Measurements from ENCODE around the gene SORCS1. TPM values are rescaled to one million over a fixed set of nuclear protein-coding genes. Genes with fewer than 3 reads are reported as not detected.

SORCS1 gene
- total RNA-seq, 1 donor from 2014 or later, result 0.23 TPM

DNA sequence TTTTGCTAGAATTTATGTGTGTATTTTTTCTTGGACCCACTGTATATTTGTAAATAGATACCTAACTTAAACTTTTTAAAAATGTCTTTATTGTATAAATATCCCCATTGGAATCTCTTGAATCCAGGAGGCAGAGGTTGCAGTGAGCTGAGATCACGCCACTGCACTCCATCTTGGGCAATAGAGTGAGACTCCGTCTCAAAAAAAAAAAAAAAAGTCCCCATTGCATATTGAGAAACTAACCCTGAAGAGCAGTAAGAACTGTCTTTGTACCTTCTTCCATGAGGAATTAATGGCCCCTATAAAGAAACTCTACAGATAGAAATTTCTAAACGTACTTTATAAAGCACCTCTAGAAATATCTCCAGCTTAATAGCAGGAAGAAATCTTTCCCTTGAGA, 504.0 kb downstream of the SORCS1 start:
- no peaks in the 10 kb centered on the region for H3K36me3 ChIP-seq
- no peaks in the 10 kb centered on the region for H3K9me3 ChIP-seq
- H3K27ac ChIP-seq, result no peak overlapping the region
- TF ChIP-seq, protein P1, sequence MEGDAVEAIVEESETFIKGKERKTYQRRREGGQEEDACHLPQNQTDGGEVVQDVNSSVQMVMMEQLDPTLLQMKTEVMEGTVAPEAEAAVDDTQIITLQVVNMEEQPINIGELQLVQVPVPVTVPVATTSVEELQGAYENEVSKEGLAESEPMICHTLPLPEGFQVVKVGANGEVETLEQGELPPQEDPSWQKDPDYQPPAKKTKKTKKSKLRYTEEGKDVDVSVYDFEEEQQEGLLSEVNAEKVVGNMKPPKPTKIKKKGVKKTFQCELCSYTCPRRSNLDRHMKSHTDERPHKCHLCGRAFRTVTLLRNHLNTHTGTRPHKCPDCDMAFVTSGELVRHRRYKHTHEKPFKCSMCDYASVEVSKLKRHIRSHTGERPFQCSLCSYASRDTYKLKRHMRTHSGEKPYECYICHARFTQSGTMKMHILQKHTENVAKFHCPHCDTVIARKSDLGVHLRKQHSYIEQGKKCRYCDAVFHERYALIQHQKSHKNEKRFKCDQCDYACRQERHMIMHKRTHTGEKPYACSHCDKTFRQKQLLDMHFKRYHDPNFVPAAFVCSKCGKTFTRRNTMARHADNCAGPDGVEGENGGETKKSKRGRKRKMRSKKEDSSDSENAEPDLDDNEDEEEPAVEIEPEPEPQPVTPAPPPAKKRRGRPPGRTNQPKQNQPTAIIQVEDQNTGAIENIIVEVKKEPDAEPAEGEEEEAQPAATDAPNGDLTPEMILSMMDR (IDR thresholded peaks at IDR 0.05), result no peak
- H3K27me3 ChIP-seq, result no peaks in the 10 kb centered on the region
- ATAC-seq (no peak), DNase-seq (no peak)
- intact Hi-C loops (cut with DNase I), result no loop called here
- H3K4me1 ChIP-seq, result no peaks in the 10 kb centered on the region
- no peak overlapping the region for H3K4me3 ChIP-seq

DNA sequence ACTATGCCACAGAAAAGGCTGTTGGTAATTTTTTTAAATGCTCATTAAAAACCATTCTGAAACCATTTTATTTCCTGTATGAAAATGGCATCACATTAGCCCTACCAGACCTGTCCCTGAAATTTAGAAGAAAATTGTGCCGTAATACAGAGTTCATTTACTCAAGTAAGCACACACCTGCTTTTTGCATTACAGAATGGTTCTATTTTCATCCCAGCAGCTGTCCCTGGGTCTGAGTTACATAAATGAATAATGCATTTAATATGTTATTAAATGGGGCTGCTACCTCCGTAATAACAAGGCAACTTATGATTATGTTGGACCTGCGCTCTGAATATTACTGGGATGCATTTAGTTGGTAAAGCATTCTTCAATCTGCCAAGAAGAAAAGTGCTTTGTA, 508.9 kb downstream of the SORCS1 start:
- Histone ChIP-seq H3K27ac (no peak overlapping the region), H3K4me1 (no peaks in the 10 kb centered on the region), H3K4me3 (no peak overlapping the region), H3K36me3 (no peaks in the 10 kb centered on the region), H3K27me3 (no peaks in the 10 kb centered on the region), H3K9me3 (no peaks in the 10 kb centered on the region)
- intact Hi-C loops (cut with DNase I), result no loop called here
- ATAC-seq, result no peak
- TF ChIP-seq, protein P1 (IDR thresholded peaks at IDR 0.05), result no peak
- DNase-seq, result no peak

DNA sequence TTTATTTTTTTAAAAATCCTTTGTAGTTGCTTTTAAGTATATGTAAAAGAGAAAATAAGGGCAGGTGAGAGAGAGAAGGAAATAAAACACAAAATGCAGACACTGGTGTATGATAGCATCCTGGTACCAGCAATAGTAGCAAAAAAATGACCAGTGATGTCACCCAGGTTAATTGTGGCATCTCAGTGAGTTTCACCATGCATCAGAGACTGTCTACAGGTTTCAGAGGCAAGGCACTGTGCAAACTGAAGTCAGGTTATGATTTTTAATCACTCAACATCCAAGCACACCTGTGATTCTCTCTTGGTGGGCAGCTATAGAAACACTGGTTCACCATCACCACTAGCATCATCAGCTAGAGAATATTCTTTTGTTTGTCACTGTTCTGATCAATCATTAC, 509.3 kb downstream of the SORCS1 start:
- Histone ChIP-seq H3K4me1 (no peaks in the 10 kb centered on the region), H3K36me3 (no peaks in the 10 kb centered on the region), H3K9me3 (no peaks in the 10 kb centered on the region), H3K27ac (no peak overlapping the region), H3K27me3 (no peaks in the 10 kb centered on the region), H3K4me3 (no peak overlapping the region)
- TF ChIP-seq, protein P1 (IDR thresholded peaks at IDR 0.05), result no peak
- no peak for ATAC-seq
- intact Hi-C loops (cut with DNase I), result no loop called here
- DNase-seq, result no peak

DNA sequence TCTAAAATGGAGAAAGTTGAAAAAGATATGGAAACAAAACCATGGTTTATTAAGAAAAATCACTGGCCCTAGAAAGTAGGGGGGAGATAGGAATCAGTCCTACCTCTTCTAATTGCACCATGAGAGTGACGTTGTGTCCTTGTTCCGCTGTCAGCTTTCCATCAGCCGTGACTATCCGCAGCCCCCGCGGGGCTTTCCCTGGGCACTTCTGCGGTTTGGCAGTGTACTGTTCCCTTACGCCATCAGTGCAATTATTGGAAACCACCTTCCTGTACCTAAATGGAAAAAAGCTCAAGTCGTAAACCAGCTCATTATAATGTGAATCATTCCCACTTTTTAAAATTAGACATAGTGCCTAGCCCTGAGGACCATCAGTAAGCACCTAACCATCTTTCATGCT, 512.2 kb downstream of the SORCS1 start:
- Histone ChIP-seq H3K4me3 (no peak overlapping the region), H3K9me3 (no peaks in the 10 kb centered on the region), H3K4me1 (no peaks in the 10 kb centered on the region), H3K27me3 (no peaks in the 10 kb centered on the region), H3K36me3 (no peaks in the 10 kb centered on the region), H3K27ac (no peak overlapping the region)
- TF ChIP-seq, protein P1 (IDR thresholded peaks at IDR 0.05), result no peak
- intact Hi-C loops (cut with DNase I), result no loop called here
- DNase-seq (no peak), ATAC-seq (no peak)

DNA sequence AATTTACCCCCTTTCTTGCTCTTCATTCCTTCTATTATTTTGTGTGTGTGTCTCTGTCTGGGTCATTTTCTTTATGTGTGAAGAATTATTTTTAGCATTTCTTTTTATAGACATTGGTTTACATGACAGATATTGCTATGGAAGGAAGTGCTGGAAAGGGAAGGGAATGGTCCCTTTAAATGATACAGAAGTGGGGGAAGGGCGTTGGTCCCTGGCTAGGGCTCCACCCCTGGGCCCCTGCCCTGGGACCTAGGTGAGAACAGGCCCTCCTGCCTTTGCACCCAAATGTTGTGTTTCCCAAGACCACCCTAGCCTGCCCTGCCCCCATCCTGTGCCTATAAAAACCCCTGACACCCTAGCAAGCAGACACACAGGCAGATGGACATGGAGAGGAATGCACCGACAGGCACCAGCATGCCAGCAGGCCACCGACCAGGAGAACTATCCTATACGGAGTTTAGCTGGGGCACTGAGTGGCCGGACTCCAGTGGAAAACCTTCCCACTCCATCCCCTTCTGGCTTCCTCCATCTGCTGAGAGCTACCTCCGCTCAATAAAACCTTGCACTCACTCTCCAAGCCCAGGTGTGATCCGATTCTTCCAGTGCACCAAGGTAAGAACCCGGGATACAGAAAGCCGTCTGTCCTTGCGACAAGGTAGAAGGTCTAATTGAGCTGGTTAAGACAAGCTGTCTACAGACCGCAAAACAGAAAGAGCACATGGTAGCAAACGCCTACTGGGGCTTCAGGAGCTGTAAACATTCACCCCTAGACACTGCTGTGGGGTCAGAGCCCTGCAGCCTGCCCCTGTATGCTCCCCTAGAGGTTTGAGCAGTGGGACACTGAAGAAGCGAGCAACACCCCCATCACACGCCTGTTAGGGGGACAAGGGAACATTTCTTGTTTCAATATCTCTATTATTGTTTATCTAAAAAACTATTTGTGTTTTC, 515.7 kb downstream of the SORCS1 start:
- no peaks in the 10 kb centered on the region for H3K27me3 ChIP-seq
- no peaks in the 10 kb centered on the region for H3K36me3 ChIP-seq
- no peaks in the 10 kb centered on the region for H3K4me1 ChIP-seq
- intact Hi-C loops (cut with DNase I), result no loop called here
- TF ChIP-seq, protein P1 (IDR thresholded peaks at IDR 0.05), result no peak
- no peak overlapping the region for H3K4me3 ChIP-seq
- DNase-seq, result no peak
- H3K27ac ChIP-seq, result no peak overlapping the region
- no peaks in the 10 kb centered on the region for H3K9me3 ChIP-seq
- ATAC-seq, result no peak
